CD14-positive monocyte (primary cell): ENCODE results near the gene LTF. TPM values are rescaled to one million over a fixed set of nuclear protein-coding genes. Genes with fewer than 3 reads are reported as not detected.

Experiments
- DNase-seq, 3 donors: peaks; one replicate each; pipeline ENCODE4 v3.0.0-alpha.2; 2011 to 2022
- H2AFZ ChIP-seq: 2 replicates; pipeline ENCODE4 v1.6.0; 2012; ENCODE audit warnings: mild to moderate bottlenecking, low read depth, low read length, inconsistent platforms; ENCODE audit not compliant: insufficient read depth, poor library complexity, severe bottlenecking
- H3K27ac ChIP-seq, 2 donors: 1 replicate in 1 of 2; 2 replicates in 1 of 2; pipeline ENCODE4 v1.5.1; 2012 to 2013; ENCODE audit warnings: low read length in 2 of 2, control low read depth in 1 of 2, inconsistent platforms in 1 of 2, low read depth in 1 of 2, mild to moderate bottlenecking in 1 of 2
- H3K27me3 ChIP-seq, 2 donors: one replicate each; pipeline versions ENCODE4 v1.6.0 to v1.6.1; 2011 to 2013; ENCODE audit warnings: low read length in 2 of 2; ENCODE audit not compliant: control insufficient read depth in 2 of 2, insufficient read depth in 2 of 2
- H3K36me3 ChIP-seq, 2 donors: replicated peaks in 1 of 2; 1 replicate in 1 of 2; 2 replicates in 1 of 2; pipeline versions ENCODE4 v1.5.1 to v1.6.1; 2012 to 2013; ENCODE audit warnings: low read length in 2 of 2, control low read depth in 1 of 2, inconsistent platforms in 1 of 2, mild to moderate bottlenecking in 1 of 2; ENCODE audit not compliant: insufficient read depth in 2 of 2, control insufficient read depth in 1 of 2
- H3K4me1 ChIP-seq, 2 donors: 1 replicate in 1 of 2; 2 replicates in 1 of 2; pipeline versions ENCODE4 v1.5.1 to v1.6.1; 2012 to 2013; ENCODE audit warnings: low read length in 2 of 2, control low read depth in 1 of 2, inconsistent platforms in 1 of 2, mild to moderate bottlenecking in 1 of 2, moderate library complexity in 1 of 2; ENCODE audit not compliant: insufficient read depth in 2 of 2, control insufficient read depth in 1 of 2
- H3K4me2 ChIP-seq: replicated peaks from 2 replicates; pipeline ENCODE3; 2012; ENCODE audit warnings: low read length, moderate library complexity, mild to moderate bottlenecking; ENCODE audit not compliant: poor library complexity, severe bottlenecking; ENCODE audit errors: extremely low read depth
- H3K4me3 ChIP-seq, 3 experiments: fragments of 200-600 bp in 1 of 3; sonication (generic) in 1 of 3; replicated peaks in 1 of 3; 1 replicate in 2 of 3; 2 replicates in 1 of 3; pipeline ENCODE4 v1.5.1; 2011 to 2013; ENCODE audit warnings: low read length in 3 of 3, mild to moderate bottlenecking in 3 of 3, control low read depth in 2 of 3, low read depth in 2 of 3, inconsistent platforms in 1 of 3, moderate library complexity in 1 of 3
- H3K79me2 ChIP-seq: 2 replicates; pipeline ENCODE4 v1.6.0; 2012; ENCODE audit warnings: mild to moderate bottlenecking, control low read depth, inconsistent platforms, low read length, moderate library complexity; ENCODE audit not compliant: insufficient read depth
- H3K9ac ChIP-seq: 2 replicates; pipeline ENCODE4 v1.6.0; 2017; ENCODE audit warnings: low read length, mild to moderate bottlenecking; ENCODE audit not compliant: insufficient read depth, poor library complexity, severe bottlenecking
- H3K9me3 ChIP-seq, 2 donors: replicated peaks in 1 of 2; 1 replicate in 1 of 2; 2 replicates in 1 of 2; pipeline versions ENCODE4 v1.5.1 to v1.6.1; 2012 to 2013; ENCODE audit warnings: low read length in 2 of 2, control low read depth in 1 of 2; ENCODE audit not compliant: control insufficient read depth in 1 of 2, insufficient read depth in 1 of 2
- H4K20me1 ChIP-seq: 2 replicates; pipeline ENCODE4 v1.6.0; 2012; ENCODE audit warnings: mild to moderate bottlenecking, low read length, control low read depth, moderate library complexity; ENCODE audit not compliant: insufficient read depth
- H3K27ac Mint-ChIP-seq, 7 donors: one replicate each; pipeline ENCODE4 v1.8.0; 2020; ENCODE audit warnings: mild to moderate bottlenecking in 7 of 7, mixed read lengths in 7 of 7, moderate library complexity in 6 of 7, inconsistent platforms in 2 of 7
- H3K27me3 Mint-ChIP-seq, 3 donors: one replicate each; pipeline ENCODE4 v1.8.0; 2021 to 2022; ENCODE audit warnings: low read depth in 3 of 3, mild to moderate bottlenecking in 3 of 3, mixed read lengths in 3 of 3, moderate library complexity in 3 of 3, inconsistent platforms in 1 of 3
- H3K36me3 Mint-ChIP-seq, 2 donors: one replicate each; pipeline ENCODE4 v1.8.0; 2020; ENCODE audit warnings: mixed read lengths in 2 of 2, inconsistent platforms in 1 of 2, mild to moderate bottlenecking in 1 of 2
- H3K4me1 Mint-ChIP-seq: one replicate; pipeline ENCODE4 v1.8.0; 2020; ENCODE audit warnings: mild to moderate bottlenecking, mixed read lengths
- H3K4me3 Mint-ChIP-seq, 2 donors: one replicate each; pipeline ENCODE4 v1.8.0; 2020; ENCODE audit warnings: mild to moderate bottlenecking in 2 of 2, mixed read lengths in 2 of 2, moderate library complexity in 1 of 2
- H3K9me3 Mint-ChIP-seq, 7 donors: one replicate each; pipeline ENCODE4 v1.8.0; 2020 to 2022; ENCODE audit warnings: mixed read lengths in 7 of 7, mild to moderate bottlenecking in 6 of 7, moderate library complexity in 6 of 7, inconsistent platforms in 2 of 7
- CTCF ChIP-seq: fragments of 200-600 bp; IDR thresholded peaks from one replicate; pipeline ENCODE4 v1.8.0; 2022; ENCODE audit warnings: antibody characterized with exemption, mild to moderate bottlenecking
- WGBS: methylation state at CpG from one replicate; pipeline ENCODE4 v1.1.5; 2013; ENCODE audit warnings: missing lambda C conversion rate; ENCODE audit not compliant: insufficient coverage; 5-methylcytosine and 5-hydroxymethylcytosine counted together
- intact Hi-C, 2 donors: fragments of 100-400 bp; cut with micrococcal nuclease; formaldehyde crosslinking; loops; one replicate each; pipeline versions ENCODE4 v1.15.0 to v1.15.1; 2023
- polyA plus RNA-seq, 3 donors: library from polyadenylated mRNA; depleted of rRNA in 1 of 3; unstranded in 2 of 3; stranded (reverse) in 1 of 3; fragments of 300-500 nt in 2 of 3; fragments of >200 nt in 1 of 3; fragmentation: Illumina TruSeq in 2 of 3; gene quantifications; 1 replicate in 2 of 3; 2 replicates in 1 of 3; pipeline ENCODE4 v1.2.3, GENCODE V29; 2012 to 2021

The LTF gene
- polyA plus RNA-seq, 3 donors, result not detected

- intact Hi-C loops, result loop anchor here in 1 of 2 donors (5.0 to 10.0 kb wide), 3 partner anchors 43 to 1243 kb away; no protein-coding TSS in a partner anchor
- Histone ChIP-seq H3K79me2 (peaks cover 10% of the 10 kb centered on the region), H3K27ac (no peak overlapping the region), H3K27me3 (no peaks in the 10 kb centered on the region), H3K4me3 (no peak overlapping the region), H3K4me1 (peaks cover 34 to 46% of the 10 kb centered on the region in 2 donors), H2AFZ (no peak overlapping the region), H3K9ac (no peak overlapping the region), H3K9me3 (no peaks in the 10 kb centered on the region), H4K20me1 (no peaks in the 10 kb centered on the region), H3K36me3 (peaks cover 6 to 9% of the 10 kb centered on the region in 2 donors), H3K4me2 (no peak overlapping the region)
- peak overlapping the region in 2 of 7 donors; percentile 39 to 54 for H3K27ac Mint-ChIP-seq
- no peak for TF ChIP-seq CTCF
- DNase-seq, result no peak
- no peaks in the 10 kb centered on the region for H3K9me3 Mint-ChIP-seq
- H3K4me3 Mint-ChIP-seq, result no peak overlapping the region
- H3K27me3 Mint-ChIP-seq, result peaks cover 0 to 8% (median 0%) of the 10 kb centered on the region in 3 donors
- peaks cover 64% of the 10 kb centered on the region for H3K4me1 Mint-ChIP-seq
- 98% methylated on average over 8 of the region's 9 CpGs for WGBS
- H3K36me3 Mint-ChIP-seq, result peaks cover 21 to 24% of the 10 kb centered on the region in 2 donors
Measured at GRCh38 chr3:46409739-46410489, 54.8 kb downstream of the LTF start.

- Histone ChIP-seq H3K9me3 (no peaks in the 10 kb centered on the region), H3K79me2 (peaks cover 10% of the 10 kb centered on the region), H3K4me3 (no peak overlapping the region), H3K27ac (no peak overlapping the region), H3K4me1 (peaks cover 43 to 55% of the 10 kb centered on the region in 2 donors), H4K20me1 (no peaks in the 10 kb centered on the region), H3K27me3 (no peaks in the 10 kb centered on the region), H2AFZ (no peak overlapping the region), H3K9ac (no peak overlapping the region), H3K4me2 (no peak overlapping the region), H3K36me3 (peaks cover 6 to 9% of the 10 kb centered on the region in 2 donors)
- WGBS, result 100% methylated on average over 2 of the region's 7 CpGs
- intact Hi-C loops, result loop anchor here in 1 of 2 donors (5.0 to 10.0 kb wide), 3 partner anchors 42 to 1242 kb away; no protein-coding TSS in a partner anchor
- Mint-ChIP-seq H3K36me3 (peaks cover 21 to 26% of the 10 kb centered on the region in 2 donors), H3K9me3 (no peaks in the 10 kb centered on the region), H3K27me3 (peaks cover 0 to 8% (median 0%) of the 10 kb centered on the region in 3 donors), H3K4me1 (peaks cover 66% of the 10 kb centered on the region), H3K27ac (peak overlapping the region in 2 of 7 donors; percentile 50 to 100), H3K4me3 (peak overlapping the region in 1 of 2 donors; percentile 31)
- TF ChIP-seq CTCF, result no peak
- DNase-seq, result no peak
Measured at GRCh38 chr3:46408853-46409252, 55.9 kb downstream of the LTF start.
